GM23338 (cell line): ENCODE measurements around the gene BANP. TPM values are rescaled to one million over a fixed set of nuclear protein-coding genes. Genes with fewer than 3 reads are reported as not detected.
A peak's percentile ranks its signal among the peaks of the same experiment; 100 is the strongest.
"Not testable (repeated sequence)": the region's sequence is repeated elsewhere in the genome, so short reads cannot be mapped to it uniquely, and the experiment has no call there.

Experiments
- ATAC-seq: fragments of 200-7000 bp; cut with Tn5 transposase; 3 replicates; pipeline ENCODE4 v1.9.1; 2020
- DNase-seq: peaks from one replicate; pipeline ENCODE4 v3.0.0-alpha.2; 2015; ENCODE audit warnings: low spot score
- H2AFZ ChIP-seq: fragments of 200-600 bp; sonication (generic); 2 replicates; pipeline ENCODE4 v1.8.0; 2016; ENCODE audit warnings: antibody characterized with exemption, mild to moderate bottlenecking, moderate library complexity
- H3F3A ChIP-seq: fragments of 200-600 bp; sonication (generic); replicated peaks from 2 replicates; pipeline ENCODE4 v1.8.0; 2017; ENCODE audit warnings: antibody characterized with exemption, mixed run types, low read depth
- H3K27ac ChIP-seq: fragments of 200-600 bp; sonication (generic); 2 replicates; pipeline ENCODE4 v1.6.1; 2016; ENCODE audit warnings: low read depth
- H3K27me3 ChIP-seq: fragments of 200-600 bp; sonication (generic); 2 replicates; pipeline ENCODE4 v1.8.0; 2016; ENCODE audit warnings: mild to moderate bottlenecking, mixed run types, moderate library complexity; ENCODE audit not compliant: insufficient read depth
- H3K36me3 ChIP-seq: fragments of 200-600 bp; sonication (generic); 2 replicates; pipeline ENCODE4 v1.8.0; 2016; ENCODE audit warnings: mild to moderate bottlenecking; ENCODE audit not compliant: insufficient read depth
- H3K4me1 ChIP-seq: fragments of 200-600 bp; sonication (generic); 2 replicates; pipeline ENCODE4 v1.8.0; 2016; ENCODE audit warnings: mild to moderate bottlenecking, moderate library complexity; ENCODE audit not compliant: insufficient read depth
- H3K4me2 ChIP-seq: fragments of 200-600 bp; sonication (generic); 2 replicates; pipeline ENCODE4 v1.7.1; 2017; ENCODE audit warnings: mixed run types
- H3K4me3 ChIP-seq: fragments of 200-600 bp; sonication (generic); 2 replicates; pipeline ENCODE4 v1.6.1; 2016; ENCODE audit warnings: mixed run types
- H3K79me2 ChIP-seq: fragments of 200-600 bp; sonication (generic); replicated peaks from 2 replicates; pipeline ENCODE4 v1.8.0; 2017; ENCODE audit warnings: mild to moderate bottlenecking; ENCODE audit not compliant: insufficient read depth
- H3K9me2 ChIP-seq: fragments of 200-600 bp; sonication (generic); 2 replicates; pipeline ENCODE4 v1.8.0; 2017; ENCODE audit not compliant: insufficient read depth
- H4K20me1 ChIP-seq: fragments of 200-600 bp; sonication (generic); replicated peaks from 2 replicates; pipeline ENCODE4 v1.8.0; 2017; ENCODE audit warnings: mild to moderate bottlenecking; ENCODE audit not compliant: insufficient read depth
- H3K27ac Mint-ChIP-seq: 2 replicates; pipeline ENCODE4 v1.8.0; 2020; ENCODE audit warnings: inconsistent platforms, mild to moderate bottlenecking, moderate library complexity, mixed read lengths
- H3K27me3 Mint-ChIP-seq: 3 replicates; pipeline ENCODE4 v1.8.0; 2022; ENCODE audit warnings: low read depth, mild to moderate bottlenecking, moderate library complexity, mixed read lengths, inconsistent platforms; ENCODE audit not compliant: insufficient read depth, poor library complexity
- H3K36me3 Mint-ChIP-seq: 3 replicates; pipeline ENCODE4 v1.8.0; 2021; ENCODE audit warnings: low read depth, mild to moderate bottlenecking, inconsistent platforms, moderate library complexity, mixed read lengths
- H3K4me1 Mint-ChIP-seq: 3 replicates; pipeline ENCODE4 v1.8.0; 2020; ENCODE audit warnings: mild to moderate bottlenecking, inconsistent platforms, mixed read lengths
- H3K4me3 Mint-ChIP-seq: 3 replicates; pipeline ENCODE4 v1.8.0; 2021; ENCODE audit warnings: moderate library complexity, mild to moderate bottlenecking, inconsistent platforms, mixed read lengths
- H3K9me3 Mint-ChIP-seq: 3 replicates; pipeline ENCODE4 v1.8.0; 2020; ENCODE audit warnings: moderate library complexity, mild to moderate bottlenecking, inconsistent platforms, mixed read lengths
- CTCF ChIP-seq, 2 experiments: fragments of 200-600 bp in 1 of 2; sonication (generic) in 1 of 2; conservative IDR thresholded peaks; 2 replicates each; pipeline versions ENCODE4 v1.5.1 to v1.6.1; 2016 to 2017; ENCODE audit warnings: antibody characterized with exemption in 2 of 2, low read depth in 2 of 2, mild to moderate bottlenecking in 2 of 2, moderate library complexity in 1 of 2
- ZNF331 ChIP-seq: fragments of 250-450 bp; sonication (Bioruptor Pico); IDR thresholded peaks from 2 replicates; pipeline ENCODE4 v1.5.0; 2020; ENCODE audit warnings: low read depth, mild to moderate bottlenecking, moderate library complexity
- polyA plus RNA-seq: library from polyadenylated mRNA; unstranded; fragments of >200 nt; fragmentation: Nextera tagmentation; extraction: Ambion mirVana; gene quantifications from 2 replicates; pipeline ENCODE4 v1.2.1, GENCODE V29; 2016
- total RNA-seq: library from RNA; depleted of rRNA; stranded (reverse); fragments of >200 nt; shearing (Covaris generic); gene quantifications from 2 replicates; pipeline ENCODE4 v1.2.3, GENCODE V29; 2014

BANP gene
- total and polyA plus RNA-seq, 2 experiments from 2014 or later: 22.3 to 48.0 TPM

GRCh38 chr16:88023786-88024185 lies 72.6 kb downstream of the BANP start:
- Mint-ChIP-seq H3K4me1 (peaks cover 61% of the 10 kb centered on the region), H3K4me3 (no peak overlapping the region), H3K36me3 (peaks cover 20% of the 10 kb centered on the region), H3K27ac (peak overlapping the region; percentile 57), H3K9me3 (no peaks in the 10 kb centered on the region), H3K27me3 (peaks cover 26% of the 10 kb centered on the region)
- Histone ChIP-seq H2AFZ (no peak overlapping the region), H4K20me1 (no peaks in the 10 kb centered on the region), H3K4me1 (peaks cover 6% of the 10 kb centered on the region; the same call in 1 of the 2 replicates), H3K27me3 (no peaks in the 10 kb centered on the region), H3F3A (no peaks in the 10 kb centered on the region), H3K79me2 (0 out of 2 replicates have a peak, but pooled peaks cover 3% of the 10 kb centered on the region), H3K4me2 (no peak overlapping the region), H3K9me2 (no peaks in the 10 kb centered on the region), H3K4me3 (no peak overlapping the region), H3K27ac (no peak overlapping the region), H3K36me3 (no peaks in the 10 kb centered on the region)
- no peak for TF ChIP-seq ZNF331 (CRISPR knock-in tag)
- ATAC-seq: no peak
- DNase-seq: no peak

GRCh38 chr16:88024491-88025085 lies 73.4 kb downstream of the BANP start:
- H3K4me3 ChIP-seq, H3K36me3 ChIP-seq, H3K4me1 ChIP-seq, H3F3A ChIP-seq, H2AFZ ChIP-seq, H3K79me2 ChIP-seq, H3K9me3 Mint-ChIP-seq, H3K4me2 ChIP-seq, H3K27ac ChIP-seq, H4K20me1 ChIP-seq, H3K4me3 Mint-ChIP-seq, H3K9me2 ChIP-seq, H3K27me3 ChIP-seq: not testable (repeated sequence)
- H3K27ac Mint-ChIP-seq: peak overlapping the region; percentile 33; the same call in 1 of the 2 replicates
- H3K27me3 Mint-ChIP-seq: peaks cover 23% of the 10 kb centered on the region
- ATAC-seq (peak; percentile 72), DNase-seq (peak; percentile 66)
- TF ChIP-seq CTCF (conservative IDR thresholded peaks at IDR 0.05; ENCODE audit: low read depth in 2 of 2): peak; percentile 57 to 62
- H3K4me1 Mint-ChIP-seq: peaks cover 58% of the 10 kb centered on the region
- peaks cover 18% of the 10 kb centered on the region for H3K36me3 Mint-ChIP-seq

GRCh38 chr16:88025086-88025492 lies 73.9 kb downstream of the BANP start:
- Mint-ChIP-seq H3K4me1 (peaks cover 55% of the 10 kb centered on the region), H3K27ac (peak overlapping the region; percentile 33; the same call in 1 of the 2 replicates), H3K36me3 (peaks cover 19% of the 10 kb centered on the region), H3K27me3 (peaks cover 19% of the 10 kb centered on the region)
- H3K27ac ChIP-seq, ATAC-seq, H3K4me3 Mint-ChIP-seq, H3K4me3 ChIP-seq, H3K4me2 ChIP-seq, H3K9me2 ChIP-seq, H3K4me1 ChIP-seq, H2AFZ ChIP-seq, H3K79me2 ChIP-seq, DNase-seq, H3K9me3 Mint-ChIP-seq, H3K36me3 ChIP-seq, H4K20me1 ChIP-seq, H3F3A ChIP-seq, H3K27me3 ChIP-seq: not testable (repeated sequence)

- not testable (repeated sequence) for ATAC-seq, H3K4me2 ChIP-seq, H3K4me3 ChIP-seq, H3K79me2 ChIP-seq, H3K27ac ChIP-seq, H4K20me1 ChIP-seq, H3K9me2 ChIP-seq, DNase-seq, H3K4me3 Mint-ChIP-seq, H2AFZ ChIP-seq, H3F3A ChIP-seq, H3K9me3 Mint-ChIP-seq, H3K4me1 ChIP-seq, H3K36me3 ChIP-seq, H3K27me3 ChIP-seq
- peaks cover 17% of the 10 kb centered on the region for H3K27me3 Mint-ChIP-seq
- H3K27ac Mint-ChIP-seq: peak overlapping the region; percentile 77
- H3K4me1 Mint-ChIP-seq: peaks cover 52% of the 10 kb centered on the region
- peaks cover 15% of the 10 kb centered on the region; the same call in 2 of the 3 replicates for H3K36me3 Mint-ChIP-seq
Measured at GRCh38 chr16:88025828-88026555, 74.8 kb downstream of the BANP start.
